Type B pancreatic cell (in vitro differentiated cells): ENCODE results near the gene KRTAP10-2. TPM values are rescaled to one million over a fixed set of nuclear protein-coding genes. Genes with fewer than 3 reads are reported as not detected.

ENCODE experiments used
- DNase-seq: peaks from one replicate; pipeline ENCODE4 v3.0.0; 2021; ENCODE audit warnings: mixed read lengths; ENCODE audit not compliant: unreplicated experiment; ENCODE audit errors: extremely low spot score
- H3K27ac Mint-ChIP-seq: 2 replicates; pipeline ENCODE4 v1.8.0; 2021; ENCODE audit warnings: mild to moderate bottlenecking, mixed read lengths
- H3K27me3 Mint-ChIP-seq: 2 replicates; pipeline ENCODE4 v1.8.0; 2021; ENCODE audit warnings: mixed read lengths
- H3K36me3 Mint-ChIP-seq: 2 replicates; pipeline ENCODE4 v1.8.0; 2021; ENCODE audit warnings: mixed read lengths
- H3K4me1 Mint-ChIP-seq: one replicate; pipeline ENCODE4 v1.8.0; 2021; ENCODE audit warnings: mixed read lengths; ENCODE audit not compliant: unreplicated experiment
- H3K4me3 Mint-ChIP-seq: 2 replicates; pipeline ENCODE4 v1.8.0; 2021; ENCODE audit warnings: mild to moderate bottlenecking, mixed read lengths
- H3K9me3 Mint-ChIP-seq: 2 replicates; pipeline ENCODE4 v1.8.0; 2021; ENCODE audit warnings: mixed read lengths
- CTCF ChIP-seq: fragments of 200-600 bp; sonication (generic); conservative IDR thresholded peaks from 2 replicates; pipeline ENCODE4 v1.5.0; 2021; ENCODE audit warnings: antibody characterized with exemption, mild to moderate bottlenecking
- total RNA-seq: library from RNA; stranded (reverse); gene quantifications from 2 replicates; pipeline ENCODE4 v1.2.1, GENCODE V29; 2021; ENCODE audit warnings: low replicate concordance

Gene KRTAP10-2
- total RNA-seq, 1 donor from 2014 or later = not detected

- no peak overlapping the region for H3K4me3 Mint-ChIP-seq
- no peaks in the 10 kb centered on the region for H3K4me1 Mint-ChIP-seq
- no peak for TF ChIP-seq CTCF
- H3K27ac Mint-ChIP-seq = no peak overlapping the region
- no peaks in the 10 kb centered on the region for H3K9me3 Mint-ChIP-seq
- peak; percentile 68 for DNase-seq
- H3K36me3 Mint-ChIP-seq = no peaks in the 10 kb centered on the region
- no peaks in the 10 kb centered on the region for H3K27me3 Mint-ChIP-seq
Measured at GRCh38 chr21:44533121-44533890, 18.0 kb downstream of the KRTAP10-2 start.

- Mint-ChIP-seq H3K36me3 (no peaks in the 10 kb centered on the region), H3K27me3 (no peaks in the 10 kb centered on the region), H3K4me1 (no peaks in the 10 kb centered on the region), H3K9me3 (no peaks in the 10 kb centered on the region), H3K4me3 (no peak overlapping the region), H3K27ac (no peak overlapping the region)
- DNase-seq = peak; percentile 56
- TF ChIP-seq CTCF = no peak
Measured at GRCh38 chr21:44532712-44533111, 18.6 kb downstream of the KRTAP10-2 start.

GRCh38 chr21:44531606-44532564, 19.4 kb downstream of the KRTAP10-2 start:
- no peaks in the 10 kb centered on the region for H3K4me1 Mint-ChIP-seq
- no peaks in the 10 kb centered on the region for H3K9me3 Mint-ChIP-seq
- peak; percentile 42 for DNase-seq
- H3K36me3 Mint-ChIP-seq = no peaks in the 10 kb centered on the region
- TF ChIP-seq CTCF = no peak
- H3K4me3 Mint-ChIP-seq = no peak overlapping the region
- no peak overlapping the region for H3K27ac Mint-ChIP-seq
- H3K27me3 Mint-ChIP-seq = no peaks in the 10 kb centered on the region

- Mint-ChIP-seq H3K9me3 (no peaks in the 10 kb centered on the region), H3K27me3 (no peaks in the 10 kb centered on the region), H3K36me3 (no peaks in the 10 kb centered on the region), H3K27ac (no peak overlapping the region), H3K4me1 (no peaks in the 10 kb centered on the region), H3K4me3 (no peak overlapping the region)
- no peak for TF ChIP-seq CTCF
- peak; percentile 65 for DNase-seq
Measured at GRCh38 chr21:44530903-44531605, 20.3 kb downstream of the KRTAP10-2 start.

- no peaks in the 10 kb centered on the region for H3K27me3 Mint-ChIP-seq
- DNase-seq = peak; percentile 60
- no peak for TF ChIP-seq CTCF
- no peaks in the 10 kb centered on the region for H3K4me1 Mint-ChIP-seq
- H3K27ac Mint-ChIP-seq = no peak overlapping the region
- no peaks in the 10 kb centered on the region for H3K9me3 Mint-ChIP-seq
- H3K36me3 Mint-ChIP-seq = no peaks in the 10 kb centered on the region
- no peak overlapping the region for H3K4me3 Mint-ChIP-seq
Measured at GRCh38 chr21:44530221-44530902, 20.9 kb downstream of the KRTAP10-2 start.
